Measurements from ENCODE around the gene NRDE2.
"Not testable (repeated sequence)": the region's sequence is repeated elsewhere in the genome, so short reads cannot be mapped to it uniquely, and the experiment has no call there.

The NRDE2 gene

DNA sequence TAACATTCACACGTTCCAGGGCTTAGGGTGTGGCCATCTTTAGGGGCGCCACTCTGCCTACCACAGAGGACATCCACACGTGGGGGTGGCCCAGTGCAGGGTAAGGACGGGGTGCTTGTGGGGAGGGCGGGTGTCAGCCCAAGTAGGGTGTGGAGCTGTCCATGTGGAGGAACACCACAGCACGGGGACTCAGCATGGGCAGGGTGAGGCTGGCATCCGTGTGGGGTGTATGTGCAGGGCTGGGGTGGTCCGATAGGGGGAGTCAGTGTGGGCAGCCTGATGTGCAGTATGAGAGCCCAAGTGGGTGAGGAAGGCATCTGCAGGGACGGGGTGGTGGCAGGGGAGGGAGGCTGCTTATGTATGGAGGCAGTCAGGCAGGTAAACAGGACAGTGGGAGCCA lies 57.7 kb downstream of the NRDE2 start:
- no peak for DNase-seq (ENCODE audit: low read depth)

DNA sequence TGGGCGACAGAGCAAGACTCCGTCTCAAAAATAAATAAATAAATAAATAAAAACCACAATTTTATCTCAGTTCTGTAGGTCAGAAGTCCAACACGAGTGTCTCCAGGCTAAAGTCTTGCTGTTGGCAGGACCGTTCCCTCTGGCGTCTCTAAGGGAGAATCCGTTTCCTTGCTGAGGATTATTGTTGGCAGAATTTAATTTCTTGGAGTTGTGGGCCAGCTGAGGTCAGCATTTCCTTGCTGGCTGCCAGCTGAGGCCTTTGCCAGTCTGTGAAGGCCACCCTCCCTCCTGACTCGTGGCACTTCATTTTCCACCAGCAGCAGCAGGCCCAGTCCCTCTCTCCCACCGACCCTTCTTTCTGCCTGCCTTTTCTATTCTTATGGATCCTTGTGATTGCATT lies 58.2 kb downstream of the NRDE2 start:
- DNase-seq (ENCODE audit: low read depth): no peak

DNA sequence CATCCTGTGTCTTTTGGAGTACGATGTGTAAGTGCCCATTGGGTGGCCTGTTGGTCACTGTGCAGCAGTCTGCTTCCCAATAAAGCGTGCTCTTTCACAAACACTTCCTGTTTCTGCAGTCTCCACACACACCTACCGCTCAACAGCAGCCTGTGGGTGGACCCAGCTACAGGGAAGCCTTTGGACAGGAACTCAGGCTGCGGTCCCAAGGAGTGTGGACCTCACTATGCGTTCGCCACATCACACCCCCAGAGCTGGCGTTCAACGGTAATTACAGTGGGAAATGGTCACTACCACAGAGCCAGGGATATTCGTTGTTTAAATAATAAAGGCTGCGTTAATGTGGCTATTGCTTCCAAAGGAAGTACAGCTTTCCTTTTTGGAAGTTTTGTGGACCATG lies 59.2 kb downstream of the NRDE2 start:
- DNase-seq (ENCODE audit: low read depth): no peak

DNA sequence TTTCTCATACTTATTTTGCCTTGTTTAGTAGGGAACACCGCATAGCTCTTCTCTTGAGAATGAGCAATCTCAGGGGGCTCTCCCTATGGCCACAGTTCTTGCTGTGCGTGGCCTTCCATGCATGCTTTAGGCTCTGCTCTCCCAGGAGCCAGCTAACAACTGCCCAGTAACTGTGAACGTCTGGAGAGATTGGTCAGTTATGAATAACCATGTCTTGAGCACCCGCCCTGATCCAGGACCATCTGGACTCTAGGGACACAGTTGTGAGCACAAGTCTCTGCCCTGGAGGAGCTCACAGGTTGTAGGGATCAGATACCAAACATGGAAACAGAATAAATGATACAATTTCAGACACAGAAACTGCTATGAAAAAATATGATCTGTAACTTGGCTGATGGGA lies 63.3 kb downstream of the NRDE2 start:
- DNase-seq (ENCODE audit: low read depth): no peak

DNA sequence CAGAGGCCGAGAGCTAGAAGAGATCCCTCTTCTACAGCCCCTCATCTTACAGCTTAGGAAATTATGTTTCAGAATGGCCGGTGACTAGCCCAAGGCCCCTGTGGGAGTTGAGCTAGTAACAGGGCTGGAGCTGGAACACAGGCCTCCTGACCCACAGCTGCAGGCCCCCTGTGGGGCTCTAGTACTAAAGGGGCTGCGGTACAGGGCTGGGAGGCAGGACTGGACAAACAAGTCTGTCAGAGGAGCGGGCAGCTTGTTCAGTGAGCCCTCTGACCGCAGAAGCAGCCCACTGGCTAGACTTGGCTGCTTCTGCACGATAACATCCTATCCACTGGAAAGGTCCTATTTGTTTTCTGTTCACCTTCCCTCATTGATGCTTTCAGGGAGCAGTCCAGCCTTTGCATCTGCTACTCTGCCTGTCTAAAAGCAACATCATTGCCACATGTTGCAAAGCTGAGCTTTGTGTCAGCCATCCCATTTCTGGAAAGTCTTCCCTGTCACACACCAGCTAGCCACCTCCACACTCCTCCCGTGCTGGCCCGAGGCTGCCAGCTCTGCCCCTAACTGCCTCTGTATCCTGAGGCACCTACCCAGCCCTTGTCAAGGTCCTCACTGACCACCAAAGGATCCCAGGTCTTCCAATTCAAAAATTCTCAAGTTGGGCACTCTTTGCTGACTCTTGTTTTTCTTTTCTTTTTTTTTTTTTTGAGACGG lies 65.1 kb downstream of the NRDE2 start:
- no peak for DNase-seq (ENCODE audit: low read depth)

- no peak for DNase-seq (ENCODE audit: low read depth)
Observed at GRCh38 chr14:90263748-90264449, 67.8 kb downstream of the NRDE2 start.

DNA sequence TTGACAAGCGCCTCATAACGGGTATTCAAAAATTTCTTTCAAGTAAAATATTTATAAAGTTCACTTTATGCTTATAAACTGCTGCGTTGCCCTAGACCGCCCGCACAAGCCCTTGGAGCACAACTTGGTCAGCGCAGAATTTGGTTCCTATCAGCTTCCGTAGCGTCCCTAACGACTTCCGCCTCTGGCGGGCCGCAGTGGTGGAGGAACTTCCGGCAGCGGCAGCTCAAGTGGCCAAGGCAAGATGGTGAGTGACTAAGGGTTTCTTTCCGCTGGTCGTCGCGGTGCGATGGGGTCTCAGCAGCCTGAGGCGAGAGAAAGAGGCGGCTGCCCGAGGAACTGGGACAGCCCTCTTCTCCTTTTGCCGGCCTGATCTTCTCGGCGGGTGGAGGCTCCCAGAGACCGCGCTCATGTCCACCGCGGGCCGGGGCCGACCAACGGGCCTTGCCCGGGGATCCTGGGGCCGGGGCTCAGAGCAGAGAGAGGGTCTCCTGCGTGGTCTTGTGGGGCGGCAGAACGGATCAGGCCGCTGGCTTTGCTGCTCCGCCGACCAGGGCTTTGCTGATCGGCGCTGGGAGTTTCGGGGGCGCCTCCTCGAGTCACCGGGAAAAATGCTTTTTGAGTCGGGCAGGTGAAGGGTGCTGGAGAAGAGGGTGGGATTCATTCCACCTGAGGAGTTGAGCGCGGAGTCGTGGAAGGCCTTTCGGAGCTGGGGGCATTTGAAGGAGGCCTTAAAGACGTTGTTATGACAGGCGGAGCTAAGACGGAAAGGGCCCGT lies 75.2 kb downstream of the NRDE2 start, which contains the start of gene PSMC1:
PSMC1 (plus strand) TSS at position 200 of the 778 bp plus-strand sequence; CDS start at position 245, 45 bp downstream.
- DNase-seq (ENCODE audit: low read depth): peak; percentile 71

DNA sequence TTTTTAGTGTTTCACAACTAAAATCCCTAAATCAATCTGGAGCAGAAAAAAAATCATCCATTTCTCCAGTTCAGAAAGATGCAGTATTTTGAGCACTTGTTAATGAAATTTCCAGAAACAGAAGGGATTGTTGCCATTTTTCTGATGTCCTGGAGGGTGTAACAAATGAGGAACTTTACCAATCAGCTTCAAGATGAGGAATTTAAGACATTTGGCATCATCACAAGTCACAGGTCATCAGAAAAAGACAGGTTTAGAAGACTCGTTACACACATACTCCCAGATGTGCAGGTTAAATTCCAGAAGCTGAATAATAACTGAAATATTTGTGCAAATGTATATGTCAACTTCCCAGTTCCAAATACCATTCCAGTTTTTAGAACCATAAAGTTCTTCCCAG lies 75.9 kb downstream of the NRDE2 start:
- no peak for DNase-seq (ENCODE audit: low read depth)

DNA sequence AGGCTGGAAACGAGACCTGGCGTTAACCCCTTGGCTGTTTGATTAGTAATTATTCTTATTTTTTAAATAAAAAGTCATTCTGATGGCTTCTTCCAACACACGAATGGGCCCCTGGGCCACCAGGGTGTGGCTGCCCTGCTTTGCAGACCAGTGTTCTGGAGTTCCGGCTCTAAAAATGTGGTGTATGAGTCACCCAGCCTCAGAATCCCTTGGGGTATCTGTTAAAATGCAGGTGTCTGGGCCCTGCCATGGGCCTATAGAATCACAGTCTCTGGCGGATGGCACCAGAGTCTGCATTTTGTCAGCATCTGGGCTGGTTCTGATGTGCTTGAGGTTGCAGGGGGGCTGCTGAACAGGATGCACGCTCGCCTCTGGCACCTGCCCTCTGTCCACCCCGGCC lies 77.9 kb downstream of the NRDE2 start:
- DNase-seq (ENCODE audit: low read depth): no peak

DNA sequence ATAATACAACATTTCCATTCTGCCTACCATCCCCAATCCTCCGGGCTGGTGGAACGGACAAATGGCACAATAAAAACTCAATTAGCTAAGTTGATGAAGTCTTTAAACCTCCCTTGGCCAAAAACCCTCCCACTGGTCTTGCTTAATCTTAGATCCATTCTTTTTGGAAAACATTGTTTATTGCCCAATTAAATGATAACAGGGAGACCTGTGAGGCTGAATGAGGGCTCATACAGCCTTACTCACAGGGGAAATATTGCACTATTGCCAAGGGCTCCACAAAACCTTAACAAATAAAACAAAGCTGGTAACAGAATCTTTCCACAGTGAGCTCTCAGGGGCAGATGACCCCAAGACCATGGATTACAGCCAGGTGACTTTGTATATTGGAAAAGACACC lies 83.1 kb downstream of the NRDE2 start:
- DNase-seq (ENCODE audit: low read depth): no peak

- DNase-seq (ENCODE audit: low read depth): not testable (repeated sequence)
Observed at GRCh38 chr14:90247441-90247840, 84.3 kb downstream of the NRDE2 start.

- no peak for DNase-seq (ENCODE audit: low read depth)
Observed at GRCh38 chr14:90246936-90247335, 84.8 kb downstream of the NRDE2 start.

DNA sequence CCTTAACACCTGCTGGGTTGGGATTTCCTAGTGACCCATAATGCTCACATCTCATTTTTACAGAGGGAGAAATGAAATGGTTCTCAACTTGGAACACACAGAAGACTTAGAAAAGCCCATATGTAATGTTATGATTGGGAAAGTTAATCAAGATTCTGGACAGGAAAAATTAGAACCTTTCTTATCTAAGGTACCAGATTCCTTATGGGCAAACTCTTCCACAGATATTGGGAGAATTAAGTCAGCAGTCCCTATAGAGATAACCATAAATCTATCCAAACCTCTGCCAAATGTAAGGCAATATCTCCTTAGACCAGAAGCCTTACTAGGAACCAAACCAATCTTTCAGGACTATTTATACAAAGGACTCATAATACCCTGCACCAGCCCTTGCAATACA lies 89.3 kb downstream of the NRDE2 start:
- DNase-seq (ENCODE audit: low read depth): no peak

DNA sequence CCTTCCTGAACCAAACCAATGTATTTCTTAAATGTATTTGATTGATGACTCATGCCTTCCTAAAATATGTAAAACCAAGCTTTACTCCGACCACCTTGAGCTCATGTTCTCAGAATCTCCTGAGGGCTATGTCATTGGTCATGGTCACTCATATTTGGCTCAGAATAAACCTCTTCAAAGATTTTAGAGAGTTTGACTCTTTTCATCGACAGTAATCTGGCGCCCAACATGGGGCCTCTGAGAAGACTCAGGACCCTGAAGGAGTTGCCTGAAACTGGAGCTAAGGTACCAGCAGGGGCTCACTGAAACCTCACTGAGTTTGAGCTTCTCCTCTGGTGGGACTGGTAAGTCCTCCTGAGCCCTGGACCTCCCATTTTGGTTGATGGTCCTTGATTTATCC lies 92.6 kb downstream of the NRDE2 start:
- DNase-seq (ENCODE audit: low read depth): no peak

DNA sequence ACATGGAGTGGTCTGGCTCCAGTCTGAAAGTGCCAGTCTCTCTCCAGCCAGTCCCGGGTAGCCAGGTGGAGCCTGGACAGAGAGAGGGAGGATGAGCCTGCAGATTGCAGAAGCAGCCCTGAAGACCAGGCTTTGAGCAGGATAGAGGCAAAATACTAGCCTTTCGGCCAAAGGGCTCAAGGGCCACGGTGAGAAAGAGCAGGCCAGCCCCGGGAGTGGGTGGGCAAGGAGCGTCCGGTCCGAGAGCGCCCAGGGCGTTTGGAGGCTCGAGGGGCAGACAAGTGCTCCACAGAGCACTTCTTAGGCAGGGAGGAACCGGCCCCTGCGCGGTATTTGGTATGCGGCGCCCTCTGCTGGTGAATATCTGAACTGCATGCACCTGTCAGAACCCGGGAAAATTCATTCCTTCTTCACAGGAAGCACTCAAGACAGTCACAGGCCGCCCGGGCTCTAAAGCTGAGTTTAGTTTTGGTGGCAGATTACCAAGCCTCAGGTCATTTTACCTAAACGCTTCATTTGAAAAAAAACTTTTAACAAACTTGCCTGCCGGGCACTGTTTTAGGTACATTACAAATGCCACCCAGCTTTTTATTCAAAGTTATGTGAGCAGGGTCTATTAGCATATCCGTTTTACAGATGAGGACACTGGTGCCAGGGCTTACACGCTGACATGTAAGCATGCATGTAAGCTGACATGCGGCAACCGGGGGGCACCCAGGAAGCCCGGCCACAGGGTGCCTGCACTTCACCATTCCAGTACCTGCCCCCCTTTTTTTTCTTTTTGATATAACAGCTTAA lies 96.4 kb downstream of the NRDE2 start:
- DNase-seq (ENCODE audit: low read depth): peak; percentile 45

DNA sequence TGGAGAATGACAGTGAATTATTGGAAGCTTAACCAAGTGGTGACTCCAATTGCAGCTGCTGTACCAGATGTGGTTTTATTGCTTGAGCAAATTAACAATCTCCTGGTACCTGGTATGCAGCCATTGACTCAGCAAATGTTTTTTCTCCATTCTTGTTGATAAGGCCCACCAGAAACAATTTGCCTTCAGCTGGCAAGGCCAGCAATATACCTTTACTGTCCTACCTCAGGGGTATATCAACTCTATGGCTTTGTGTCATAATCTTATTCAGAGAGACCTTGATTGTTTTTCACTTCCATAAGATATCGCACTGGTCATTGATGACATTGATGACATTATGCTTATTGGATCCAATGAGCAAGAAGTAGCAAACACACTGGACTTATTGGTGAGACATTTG lies 101.8 kb downstream of the NRDE2 start:
- not testable (repeated sequence) for DNase-seq (ENCODE audit: low read depth)

GRCh38 chr14:90228478-90228877 lies 103.3 kb downstream of the NRDE2 start:
- DNase-seq (ENCODE audit: low read depth): no peak
